Esophagus squamous epithelium (tissue), 4 donors: ENCODE results near the gene OS9.

Experiments
- POLR2A ChIP-seq, 4 donors: fragments of 450-650 bp; IDR thresholded peaks; one replicate each; pipeline ENCODE4 v1.6.1; 2017; ENCODE audit warnings: antibody characterized with exemption in 4 of 4, mild to moderate bottlenecking in 4 of 4, moderate library complexity in 3 of 4
- TF ChIP-seq, protein P1 (sequence below), 6 experiments: fragments of 450-650 bp in 4 of 6; fragments of 200-600 bp in 2 of 6; sonication (generic) in 2 of 6; IDR thresholded peaks; one replicate each; pipeline ENCODE4 v1.5.1; 2016 to 2019; ENCODE audit warnings: antibody characterized with exemption in 6 of 6, mild to moderate bottlenecking in 4 of 6, moderate library complexity in 4 of 6

DNA sequence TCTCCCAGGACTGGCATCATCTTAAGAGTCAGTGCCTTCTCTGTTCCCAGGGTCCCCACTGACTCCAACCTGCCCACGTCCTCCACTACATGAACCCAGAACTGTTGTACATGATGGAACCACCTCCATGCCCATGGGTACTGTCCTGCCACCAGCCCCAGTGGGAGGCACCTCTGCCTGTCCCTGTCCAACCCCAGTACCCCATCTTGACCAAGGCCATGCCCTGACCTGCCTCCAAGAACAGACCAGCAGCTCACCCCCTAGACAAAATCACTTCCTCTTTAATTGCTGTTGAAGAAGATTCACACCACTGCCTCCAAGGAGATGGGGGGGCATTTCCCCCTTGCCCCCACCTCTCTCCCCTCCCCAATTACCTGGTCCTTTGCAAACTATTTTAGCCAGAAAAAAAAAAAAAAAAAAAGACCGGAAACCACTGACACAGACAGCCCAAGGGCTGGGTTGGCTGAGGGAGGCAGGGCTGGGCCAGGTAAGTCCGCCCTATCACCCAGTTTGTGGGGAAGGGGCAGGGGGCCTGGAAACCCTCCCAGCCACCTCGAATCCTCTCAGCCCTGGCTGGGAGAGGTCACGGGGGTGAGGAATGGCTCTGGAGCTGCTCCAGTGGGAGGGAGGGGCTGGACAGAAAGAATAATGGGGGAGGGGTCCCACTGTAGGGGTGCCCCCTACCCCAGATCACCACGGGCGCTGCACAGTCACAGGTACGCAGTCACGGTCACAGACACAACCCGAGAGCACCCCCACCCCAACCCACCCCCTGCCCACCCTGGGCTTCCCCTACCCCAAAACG is 31.2 kb downstream of the OS9 start:
- TF ChIP-seq, protein P1, sequence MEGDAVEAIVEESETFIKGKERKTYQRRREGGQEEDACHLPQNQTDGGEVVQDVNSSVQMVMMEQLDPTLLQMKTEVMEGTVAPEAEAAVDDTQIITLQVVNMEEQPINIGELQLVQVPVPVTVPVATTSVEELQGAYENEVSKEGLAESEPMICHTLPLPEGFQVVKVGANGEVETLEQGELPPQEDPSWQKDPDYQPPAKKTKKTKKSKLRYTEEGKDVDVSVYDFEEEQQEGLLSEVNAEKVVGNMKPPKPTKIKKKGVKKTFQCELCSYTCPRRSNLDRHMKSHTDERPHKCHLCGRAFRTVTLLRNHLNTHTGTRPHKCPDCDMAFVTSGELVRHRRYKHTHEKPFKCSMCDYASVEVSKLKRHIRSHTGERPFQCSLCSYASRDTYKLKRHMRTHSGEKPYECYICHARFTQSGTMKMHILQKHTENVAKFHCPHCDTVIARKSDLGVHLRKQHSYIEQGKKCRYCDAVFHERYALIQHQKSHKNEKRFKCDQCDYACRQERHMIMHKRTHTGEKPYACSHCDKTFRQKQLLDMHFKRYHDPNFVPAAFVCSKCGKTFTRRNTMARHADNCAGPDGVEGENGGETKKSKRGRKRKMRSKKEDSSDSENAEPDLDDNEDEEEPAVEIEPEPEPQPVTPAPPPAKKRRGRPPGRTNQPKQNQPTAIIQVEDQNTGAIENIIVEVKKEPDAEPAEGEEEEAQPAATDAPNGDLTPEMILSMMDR (IDR thresholded peaks at IDR 0.05), result no peak
- TF ChIP-seq POLR2A (IDR thresholded peaks at IDR 0.05), result no peak
